Keratinocyte (primary cell): ENCODE results near the gene IL1RL1. TPM values are rescaled to one million over a fixed set of nuclear protein-coding genes. Genes with fewer than 3 reads are reported as not detected.

ENCODE experiments used
- DNase-seq: peaks from one replicate; pipeline ENCODE4 v3.0.0-alpha.2; 2011; ENCODE audit warnings: low read depth, missing footprints, low spot score
- FAIRE-seq: peaks from 2 replicates; lab custom pipeline; 2011; peaks lifted over from hg19 to GRCh38; lab: Jason Lieb, UNC
- H2AFZ ChIP-seq: 2 replicates; pipeline ENCODE4 v1.6.0; 2012; ENCODE audit warnings: low read length, control low read depth, inconsistent platforms; ENCODE audit not compliant: control insufficient read depth
- H3K27ac ChIP-seq: 2 replicates; pipeline ENCODE4 v1.5.1; 2011; ENCODE audit warnings: low read length; ENCODE audit not compliant: control insufficient read depth, insufficient read depth
- H3K27me3 ChIP-seq: 3 replicates; pipeline ENCODE4 v1.6.0; 2011; ENCODE audit warnings: low read length; ENCODE audit not compliant: control insufficient read depth, insufficient read depth; ENCODE audit errors: extremely low read depth
- H3K36me3 ChIP-seq, 2 experiments: 2 replicates in 1 of 2; 3 replicates in 1 of 2; pipeline ENCODE4 v1.5.1; 2011; ENCODE audit warnings: low read length in 2 of 2, mild to moderate bottlenecking in 1 of 2; ENCODE audit not compliant: control insufficient read depth in 2 of 2, insufficient read depth in 2 of 2; ENCODE audit errors: extremely low read depth in 1 of 2
- H3K4me1 ChIP-seq: 3 replicates; pipeline ENCODE4 v1.5.1; 2011; ENCODE audit warnings: low read length; ENCODE audit not compliant: control insufficient read depth, insufficient read depth; ENCODE audit errors: extremely low read depth
- H3K4me2 ChIP-seq: 3 replicates; pipeline ENCODE4 v1.6.0; 2011; ENCODE audit warnings: low read depth, low read length; ENCODE audit not compliant: control insufficient read depth, insufficient read depth; ENCODE audit errors: extremely low read depth
- H3K4me3 ChIP-seq, 3 experiments: fragments of 200-600 bp in 1 of 3; sonication (generic) in 1 of 3; 2 replicates in 2 of 3; 3 replicates in 1 of 3; pipeline ENCODE4 v1.5.1; 2011 to 2016; ENCODE audit warnings: low read length in 3 of 3, mild to moderate bottlenecking in 3 of 3, control low read depth in 2 of 3, inconsistent platforms in 1 of 3, low read depth in 1 of 3, mixed read lengths in 1 of 3, mixed run types in 1 of 3, moderate library complexity in 1 of 3; ENCODE audit not compliant: control insufficient read depth in 2 of 3, insufficient read depth in 2 of 3; ENCODE audit errors: extremely low read depth in 1 of 3
- H3K79me2 ChIP-seq: 2 replicates; pipeline ENCODE4 v1.6.0; 2012; ENCODE audit warnings: low read length; ENCODE audit not compliant: control insufficient read depth, insufficient read depth
- H3K9ac ChIP-seq: 3 replicates; pipeline ENCODE4 v1.6.0; 2011; ENCODE audit warnings: low read length; ENCODE audit not compliant: control insufficient read depth, insufficient read depth; ENCODE audit errors: extremely low read depth
- H3K9me1 ChIP-seq: 3 replicates; pipeline ENCODE4 v1.6.0; 2011; ENCODE audit warnings: low read length; ENCODE audit not compliant: control insufficient read depth, insufficient read depth; ENCODE audit errors: extremely low read depth
- H3K9me3 ChIP-seq: 2 replicates; pipeline ENCODE4 v1.5.1; 2012; ENCODE audit warnings: low read depth, low read length; ENCODE audit not compliant: control insufficient read depth
- H4K20me1 ChIP-seq: 3 replicates; pipeline ENCODE4 v1.6.0; 2011; ENCODE audit warnings: low read length; ENCODE audit not compliant: control insufficient read depth, insufficient read depth; ENCODE audit errors: extremely low read depth
- CTCF ChIP-seq, 3 experiments: IDR thresholded peaks in 1 of 3; conservative IDR thresholded peaks in 1 of 3; optimal IDR thresholded peaks in 1 of 3; 2 replicates in 2 of 3; 3 replicates in 1 of 3; pipeline versions ENCODE3 to v1.5.1; 2011; ENCODE audit warnings: low read length in 3 of 3, mild to moderate bottlenecking in 3 of 3, moderate library complexity in 2 of 3, control low read depth in 1 of 3, inconsistent platforms in 1 of 3; ENCODE audit not compliant: insufficient read depth in 2 of 3; ENCODE audit errors: extremely low read depth in 1 of 3
- EZH2 ChIP-seq: IDR thresholded peaks from one replicate; pipeline ENCODE4 v1.6.1; 2012; ENCODE audit warnings: inconsistent platforms, mild to moderate bottlenecking, low read length, moderate library complexity
- dilution Hi-C: fragments of 300-500 bp; cut with MboI; formaldehyde crosslinking; loops from one replicate; pipeline ENCODE4 v1.7.0; 2020; ENCODE audit warnings: low sequenced_read_pairs; ENCODE audit not compliant: extremely low pct_ligation_motif_present
- polyA plus RNA-seq, 5 experiments: library from polyadenylated mRNA; depleted of rRNA in 3 of 5; stranded (reverse) in 3 of 5; stranded (forward) in 1 of 5; unstranded in 1 of 5; fragments of >200 nt; gene quantifications; 1 replicate in 1 of 5; 2 replicates in 3 of 5; 3 replicates in 1 of 5; pipeline versions ENCODE4 v1.2.1 to v1.2.3, GENCODE V29; 2011 to 2012; ENCODE audit warnings: missing spikeins in 2 of 5, low read depth in 1 of 5, low replicate concordance in 1 of 5

The IL1RL1 gene
- polyA plus RNA-seq, 1 donor (not counting 4 experiments of a cell fraction or from before 2014, with no cell fraction given), result 0.93 TPM

DNA sequence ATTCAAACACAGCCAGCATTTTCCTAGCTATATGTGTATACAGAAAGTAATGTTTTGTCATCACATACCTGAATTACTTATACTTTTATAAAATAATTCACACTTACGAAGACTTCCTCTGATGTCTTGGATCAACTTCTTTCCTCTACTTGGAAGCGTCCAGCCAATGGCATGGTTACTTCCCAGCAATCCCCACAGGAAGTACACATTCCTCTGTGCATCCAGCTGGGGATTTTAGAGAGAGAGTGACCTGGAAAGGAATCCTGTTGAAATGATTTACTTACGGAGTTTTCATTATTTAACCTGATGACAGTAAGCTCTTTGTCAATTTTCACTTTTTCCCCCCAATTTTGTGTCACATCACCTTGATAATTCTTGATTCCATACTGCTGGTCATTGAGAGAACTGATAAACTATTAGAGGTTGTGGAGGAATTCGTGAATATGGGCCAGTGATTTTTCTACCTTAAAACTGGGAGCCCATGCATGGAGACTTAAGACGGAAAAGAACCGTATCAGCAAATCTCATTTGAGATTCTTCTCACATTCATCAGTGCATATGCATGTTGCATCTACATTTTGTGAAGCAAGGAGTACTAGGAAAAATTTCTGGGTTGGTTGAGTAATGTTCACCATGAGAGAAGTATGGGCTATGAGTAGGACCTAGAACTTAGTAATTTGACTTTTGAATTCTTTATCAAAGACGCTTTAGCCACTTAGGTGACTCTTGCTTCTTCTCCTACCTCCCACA lies 35.2 kb downstream of the IL1RL1 start:
- DNase-seq, result no peak

GRCh38 chr2:102350137-102350793 lies 38.9 kb downstream of the IL1RL1 start:
- H3K9me1 ChIP-seq, result no peaks in the 10 kb centered on the region
- H3K4me1 ChIP-seq, result no peaks in the 10 kb centered on the region
- no peak overlapping the region for H3K27ac ChIP-seq
- H3K27me3 ChIP-seq, result no peaks in the 10 kb centered on the region
- H3K9me3 ChIP-seq, result no peaks in the 10 kb centered on the region
- no peak overlapping the region for H3K9ac ChIP-seq
- dilution Hi-C loops, result no loop called here
- no peaks in the 10 kb centered on the region for H4K20me1 ChIP-seq
- DNase-seq, result no peak
- no peaks in the 10 kb centered on the region for H3K79me2 ChIP-seq
- no peak for FAIRE-seq
- H3K36me3 ChIP-seq, result no peaks in the 10 kb centered on the region
- H3K4me2 ChIP-seq, result no peak overlapping the region
- H2AFZ ChIP-seq, result no peak overlapping the region
- no peak overlapping the region for H3K4me3 ChIP-seq
- TF ChIP-seq CTCF (optimal IDR thresholded peaks at IDR 0.05 in 1 of 3, IDR thresholded peaks at IDR 0.05 in 1 of 3, conservative IDR thresholded peaks at IDR 0.05 in 1 of 3; ENCODE audit: extremely low read depth in 1 of 3, insufficient read depth in 2 of 3, low read length in 3 of 3), result no peak
- TF ChIP-seq EZH2, result no peak

More for the DNA sequence above, 35.2 kb downstream of the IL1RL1 start:
- no peak overlapping the region for H3K27ac ChIP-seq
- no peak overlapping the region for H3K4me3 ChIP-seq
- no peaks in the 10 kb centered on the region for H3K79me2 ChIP-seq
- H3K9me1 ChIP-seq, result no peaks in the 10 kb centered on the region
- H3K36me3 ChIP-seq, result no peaks in the 10 kb centered on the region
- H3K4me2 ChIP-seq, result no peak overlapping the region
- no peaks in the 10 kb centered on the region for H3K27me3 ChIP-seq
- dilution Hi-C loops, result no loop called here
- H2AFZ ChIP-seq, result no peak overlapping the region
- H3K9me3 ChIP-seq, result no peaks in the 10 kb centered on the region
- FAIRE-seq, result no peak
- TF ChIP-seq CTCF (optimal IDR thresholded peaks at IDR 0.05 in 1 of 3, IDR thresholded peaks at IDR 0.05 in 1 of 3, conservative IDR thresholded peaks at IDR 0.05 in 1 of 3; ENCODE audit: extremely low read depth in 1 of 3, insufficient read depth in 2 of 3, low read length in 3 of 3) (no peak), EZH2 (no peak)
- H3K9ac ChIP-seq, result no peak overlapping the region
- no peaks in the 10 kb centered on the region for H4K20me1 ChIP-seq
- H3K4me1 ChIP-seq, result no peaks in the 10 kb centered on the region
